HFFc6 (cell line): ENCODE results near the gene SH3RF3. TPM values are rescaled to one million over a fixed set of nuclear protein-coding genes. Genes with fewer than 3 reads are reported as not detected.

ENCODE experiments used
- DNase-seq: peaks from one replicate; pipeline ENCODE4 v3.0.0-alpha.2; 2018
- H3K27ac Mint-ChIP-seq: 2 replicates; pipeline ENCODE4 v1.8.0; 2020; ENCODE audit warnings: mild to moderate bottlenecking, mixed read lengths
- H3K27me3 Mint-ChIP-seq: 2 replicates; pipeline ENCODE4 v1.8.0; 2021; ENCODE audit warnings: mild to moderate bottlenecking, moderate library complexity, mixed read lengths; ENCODE audit not compliant: insufficient read depth
- H3K36me3 Mint-ChIP-seq: 2 replicates; pipeline ENCODE4 v1.8.0; 2021; ENCODE audit warnings: low read depth, mixed read lengths
- H3K4me1 Mint-ChIP-seq: 2 replicates; pipeline ENCODE4 v1.8.0; 2020; ENCODE audit warnings: low read depth, mixed read lengths
- H3K4me3 Mint-ChIP-seq: 2 replicates; pipeline ENCODE4 v1.8.0; 2020; ENCODE audit warnings: mild to moderate bottlenecking, moderate library complexity, mixed read lengths
- H3K9me3 Mint-ChIP-seq: 2 replicates; pipeline ENCODE4 v1.8.0; 2020; ENCODE audit warnings: mild to moderate bottlenecking, mixed read lengths
- CTCF ChIP-seq: fragments of 200-600 bp; sonication (generic); IDR thresholded peaks from 2 replicates; pipeline ENCODE4 v1.5.0; 2021; ENCODE audit warnings: antibody characterized with exemption, mild to moderate bottlenecking
- total RNA-seq, 6 experiments: library from RNA; stranded (reverse); fragmentation: NEBNext Ultra II Directional; extraction: Animal tissue kit (Norgen Biotek cat#: 25700); gene quantifications; 2 replicates in 1 of 6; 3 replicates in 5 of 6; pipeline ENCODE4 v1.2.3, GENCODE V29; 2021

SH3RF3 gene
- total RNA-seq, 6 experiments from 2014 or later, result 2.4 to 4.4 (median 3.7) TPM

GRCh38 chr2:109288544-109289368 lies 159.8 kb downstream of the SH3RF3 start:
- Mint-ChIP-seq H3K4me1 (peaks cover 23% of the 10 kb centered on the region), H3K27ac (no peak overlapping the region), H3K4me3 (no peak overlapping the region), H3K36me3 (peaks cover under 1% of the 10 kb centered on the region; the same call in 1 of the 2 replicates), H3K27me3 (peaks cover 21% of the 10 kb centered on the region), H3K9me3 (peaks cover 3% of the 10 kb centered on the region; the same call in 1 of the 2 replicates)
- no peak for TF ChIP-seq CTCF
- no peak for DNase-seq

- Mint-ChIP-seq H3K4me1 (peaks cover 15% of the 10 kb centered on the region), H3K9me3 (peaks cover 12% of the 10 kb centered on the region), H3K27ac (no peak overlapping the region), H3K36me3 (peaks cover 8% of the 10 kb centered on the region), H3K27me3 (peaks cover 22% of the 10 kb centered on the region), H3K4me3 (no peak overlapping the region)
- no peak for DNase-seq
- no peak for TF ChIP-seq CTCF
Measured at GRCh38 chr2:109289504-109290222, 160.7 kb downstream of the SH3RF3 start.

GRCh38 chr2:109290887-109291643 lies 162.1 kb downstream of the SH3RF3 start:
- H3K9me3 Mint-ChIP-seq, result peaks cover 16% of the 10 kb centered on the region
- peaks cover 20% of the 10 kb centered on the region for H3K27me3 Mint-ChIP-seq
- TF ChIP-seq CTCF, result no peak
- H3K27ac Mint-ChIP-seq, result no peak overlapping the region
- H3K4me1 Mint-ChIP-seq, result peaks cover 12% of the 10 kb centered on the region
- peaks cover 13% of the 10 kb centered on the region for H3K36me3 Mint-ChIP-seq
- DNase-seq, result peak; percentile 10
- H3K4me3 Mint-ChIP-seq, result no peak overlapping the region

- no peak overlapping the region for H3K4me3 Mint-ChIP-seq
- TF ChIP-seq CTCF, result no peak
- peaks cover 12% of the 10 kb centered on the region for H3K4me1 Mint-ChIP-seq
- H3K9me3 Mint-ChIP-seq, result peaks cover 16% of the 10 kb centered on the region
- peaks cover 19% of the 10 kb centered on the region for H3K27me3 Mint-ChIP-seq
- H3K27ac Mint-ChIP-seq, result no peak overlapping the region
- H3K36me3 Mint-ChIP-seq, result peaks cover 13% of the 10 kb centered on the region
- no peak for DNase-seq
Measured at GRCh38 chr2:109292386-109292785, 163.4 kb downstream of the SH3RF3 start.

GRCh38 chr2:109293663-109294062 lies 164.7 kb downstream of the SH3RF3 start:
- peaks cover 13% of the 10 kb centered on the region for H3K36me3 Mint-ChIP-seq
- no peak overlapping the region for H3K4me3 Mint-ChIP-seq
- DNase-seq, result no peak
- H3K27me3 Mint-ChIP-seq, result peaks cover 24% of the 10 kb centered on the region
- no peak overlapping the region for H3K27ac Mint-ChIP-seq
- H3K9me3 Mint-ChIP-seq, result peaks cover 16% of the 10 kb centered on the region
- TF ChIP-seq CTCF, result no peak
- peaks cover 12% of the 10 kb centered on the region for H3K4me1 Mint-ChIP-seq
